K562 (cell line): ENCODE data around the gene CFAP251. TPM values are rescaled to one million over a fixed set of nuclear protein-coding genes. Genes with fewer than 3 reads are reported as not detected.

ENCODE experiments used
- ATAC-seq: fragments of 200-7000 bp; cut with Tn5 transposase; 3 replicates; pipeline ENCODE4 v1.9.1; 2020; ENCODE audit warnings: moderate library complexity
- BruUV-seq: library from RNA; stranded (reverse); fragments of 400-500 nt; replicated peaks from 2 replicates; lab custom pipeline; 2021; lab: Mats Ljungman, UMichigan
- CTCF ChIA-PET: fragments of 300-600 bp; formaldehyde crosslinking; extraction: SDS; loops from one replicate; lab custom pipeline; 2021; ENCODE audit warnings: low intra/inter-chr PET ratio; lab: Yijun Ruan, JAX
- POLR2A ChIA-PET: fragments of 300-600, 350-650 bp; sonication (Branson Sonifier 250); formaldehyde crosslinking; extraction: SDS; loops from one replicate; lab custom pipeline; 2021; ENCODE audit warnings: antibody characterized with exemption, inconsistent platforms; lab: Yijun Ruan, JAX
- DNase-seq, 4 experiments: peaks; one replicate each; pipeline versions ENCODE4 v3.0.0 to v3.0.0-alpha.2; 2011 to 2018; ENCODE audit warnings: low spot score in 3 of 4, mixed read lengths in 3 of 4; ENCODE audit errors: extremely low read depth in 1 of 4
- FAIRE-seq: peaks from 2 replicates; lab custom pipeline; 2011; peaks lifted over from hg19 to GRCh38; lab: Jason Lieb, UNC
- H2AFZ ChIP-seq: 2 replicates; pipeline ENCODE4 v1.6.0; 2011; ENCODE audit warnings: low read depth, low read length, control low read depth, inconsistent platforms
- H3K27ac ChIP-seq: fragments of 200-600 bp; 3 replicates; pipeline ENCODE4 v1.8.0; 2011; ENCODE audit warnings: low read depth, mild to moderate bottlenecking, control low read depth, inconsistent platforms, low read length, moderate library complexity, mixed read lengths; ENCODE audit errors: extremely low read depth
- H3K27me3 ChIP-seq, 2 experiments: fragments of 300-600 bp in 1 of 2; 2 replicates in 1 of 2; 3 replicates in 1 of 2; pipeline versions ENCODE4 v1.6.0 to v1.8.0; 2011; ENCODE audit warnings: inconsistent platforms in 2 of 2, low read length in 2 of 2, mild to moderate bottlenecking in 1 of 2, mixed read lengths in 1 of 2, moderate library complexity in 1 of 2; ENCODE audit not compliant: control insufficient read depth in 2 of 2, insufficient read depth in 2 of 2
- H3K36me3 ChIP-seq: fragments of 300-600 bp; 3 replicates; pipeline ENCODE4 v1.8.0; 2011; ENCODE audit warnings: mild to moderate bottlenecking, low read length, inconsistent platforms; ENCODE audit not compliant: control insufficient read depth, insufficient read depth
- H3K4me1 ChIP-seq, 2 experiments: fragments of 200-600 bp in 1 of 2; replicated peaks in 1 of 2; 2 replicates in 1 of 2; 3 replicates in 1 of 2; pipeline versions ENCODE4 v1.5.1 to v1.8.0; 2011; ENCODE audit warnings: inconsistent platforms in 2 of 2, low read length in 2 of 2, mild to moderate bottlenecking in 1 of 2, mixed read lengths in 1 of 2, moderate library complexity in 1 of 2; ENCODE audit not compliant: control insufficient read depth in 2 of 2, insufficient read depth in 2 of 2
- H3K4me2 ChIP-seq: 2 replicates; pipeline ENCODE4 v1.6.1; 2011; ENCODE audit warnings: low read length, control low read depth, inconsistent platforms, mixed read lengths; ENCODE audit not compliant: insufficient read depth
- H3K4me3 ChIP-seq: fragments of 200-600 bp; sonication (generic), shearing (Covaris generic); 2 replicates; pipeline ENCODE4 v1.5.1; 2016; ENCODE audit warnings: control low read depth, inconsistent platforms
- H3K79me2 ChIP-seq: fragments of 200-600 bp; 3 replicates; pipeline ENCODE4 v1.8.0; 2011; ENCODE audit warnings: low read length, inconsistent platforms; ENCODE audit not compliant: control insufficient read depth, insufficient read depth
- H3K9ac ChIP-seq, 2 experiments: 2 replicates each; pipeline versions ENCODE4 v1.6.0 to v1.6.1; 2011; ENCODE audit warnings: low read depth in 2 of 2, low read length in 2 of 2, control low read depth in 1 of 2, inconsistent platforms in 1 of 2, mild to moderate bottlenecking in 1 of 2, mixed read lengths in 1 of 2; ENCODE audit not compliant: insufficient read depth in 1 of 2
- H3K9me1 ChIP-seq: one replicate; pipeline ENCODE4 v1.6.0; 2011; ENCODE audit warnings: inconsistent platforms, mild to moderate bottlenecking, low read length, moderate library complexity; ENCODE audit not compliant: control insufficient read depth, insufficient read depth
- H3K9me3 ChIP-seq: replicated peaks from 2 replicates; pipeline ENCODE4 v1.5.1; 2011; ENCODE audit warnings: low read depth, low read length, inconsistent platforms; ENCODE audit not compliant: control insufficient read depth, insufficient read depth
- H4K20me1 ChIP-seq: replicated peaks from 2 replicates; pipeline ENCODE4 v1.6.1; 2011; ENCODE audit warnings: low read length, inconsistent platforms, mixed read lengths; ENCODE audit not compliant: control insufficient read depth, insufficient read depth
- CHD4 ChIP-seq: fragments of 200-600 bp; sonication (generic); IDR thresholded peaks from 3 replicates; pipeline ENCODE4 v1.6.1; 2012; ENCODE audit warnings: low read depth, mild to moderate bottlenecking, mixed read lengths, low read length, inconsistent platforms; ENCODE audit not compliant: insufficient read depth, insufficient replicate concordance, poor library complexity, severe bottlenecking
- CXXC5 ChIP-seq: fragments of 250-450 bp; sonication (Bioruptor Pico); IDR thresholded peaks from 2 replicates; pipeline ENCODE4 v1.8.0; 2022; ENCODE audit warnings: inconsistent platforms, mild to moderate bottlenecking, moderate library complexity
- MEIS2 ChIP-seq: fragments of 450-650 bp; IDR thresholded peaks from 2 replicates; pipeline ENCODE4 v1.6.1; 2014; ENCODE audit warnings: mild to moderate bottlenecking; ENCODE audit not compliant: partially characterized antibody
- NCOR1 ChIP-seq: fragments of 450-650 bp; IDR thresholded peaks from 2 replicates; pipeline ENCODE4 v1.6.1; 2016; ENCODE audit warnings: mild to moderate bottlenecking, moderate library complexity
- NFE2L1 ChIP-seq: fragments of 450-650 bp; IDR thresholded peaks from 2 replicates; pipeline ENCODE4 v1.6.1; 2016; ENCODE audit warnings: missing genetic modification characterization, low read depth, mild to moderate bottlenecking, missing compliant biosample characterization, moderate library complexity, borderline replicate concordance
- NFIC ChIP-seq: fragments of 450-650 bp; IDR thresholded peaks from 2 replicates; pipeline ENCODE4 v1.6.1; 2017; ENCODE audit warnings: mild to moderate bottlenecking, inconsistent platforms
- TFAM ChIP-seq: fragments of 250-450 bp; sonication (Bioruptor Pico); conservative IDR thresholded peaks from 2 replicates; pipeline ENCODE4 v1.5.0; 2021; ENCODE audit warnings: mild to moderate bottlenecking, moderate library complexity
- TFAP4 ChIP-seq: sonication (generic); formaldehyde crosslinking; IDR thresholded peaks from 2 replicates; pipeline ENCODE4 v1.8.0; 2022; ENCODE audit warnings: missing genetic modification reagents, mild to moderate bottlenecking, moderate library complexity, borderline replicate concordance
- ZBTB9 ChIP-seq: fragments of 450-650 bp; formaldehyde crosslinking; IDR thresholded peaks from 2 replicates; pipeline ENCODE4 v1.4.0; 2020; ENCODE audit warnings: mild to moderate bottlenecking, moderate library complexity
- ZNF174 ChIP-seq: fragments of 250-450 bp; sonication (Bioruptor Pico); IDR thresholded peaks from 2 replicates; pipeline ENCODE4 v1.4.0; 2020; ENCODE audit warnings: mild to moderate bottlenecking
- ZNF316 ChIP-seq: fragments of 450-650 bp; IDR thresholded peaks from 2 replicates; pipeline ENCODE4 v1.6.1; 2016
- ZNF79 ChIP-seq: fragments of 250-450 bp; sonication (Bioruptor Pico); IDR thresholded peaks from 2 replicates; pipeline ENCODE4 v1.4.0; 2020; ENCODE audit warnings: low read depth, mild to moderate bottlenecking, moderate library complexity
- WGBS: fragments of 100-300 bp; shearing (Covaris generic); methylation state at CpG from one replicate; pipeline ENCODE4 v1.1.6; 2016; ENCODE audit warnings: low coverage, mixed read lengths; ENCODE audit not compliant: insufficient coverage; ENCODE audit errors: missing lambda C conversion rate; 5-methylcytosine and 5-hydroxymethylcytosine counted together
- in situ Hi-C: fragments of 300-500 bp; cut with MboI; formaldehyde crosslinking; loops from 4 replicates; pipeline ENCODE4 v1.15.0; 2018; ENCODE audit warnings: inconsistent platforms, mixed read lengths
- intact Hi-C: fragments of 100-400 bp; cut with micrococcal nuclease; formaldehyde crosslinking; loops from 2 replicates; pipeline ENCODE4 v1.14.2; 2022
- polyA plus RNA-seq, 8 experiments: library from polyadenylated mRNA; depleted of rRNA in 4 of 8; stranded (reverse) in 5 of 8; unstranded in 3 of 8; fragments of >200 nt; fragmentation: Nextera tagmentation in 2 of 8; fragmentation: Illumina TruSeq in 1 of 8; extraction: Ambion mirVana in 2 of 8; extraction: Trizol in 1 of 8; gene quantifications; 2 replicates each; pipeline versions ENCODE4 v1.2.1 to v1.2.3, GENCODE V29; 2011 to 2014; ENCODE audit warnings: inconsistent platforms in 1 of 8, missing spikeins in 1 of 8
- total RNA-seq, 7 experiments: library from RNA; depleted of rRNA in 6 of 7; stranded (reverse); fragments of >200 nt in 6 of 7; fragmentation: Illumina TruSeq in 2 of 7; extraction: Trizol in 2 of 7; gene quantifications; 2 replicates each; pipeline versions ENCODE4 v1.2.1 to v1.2.3, GENCODE V29; 2011 to 2021; ENCODE audit warnings: low replicate concordance in 1 of 7

CFAP251 gene
- total and polyA plus RNA-seq, 9 of the 15 experiments (the other 6 are each of a cell fraction or from before 2014, with no cell fraction given): 16.6 to 31.0 (median 19.1) TPM

GRCh38 chr12:121872546-121873215 lies 45.7 kb upstream of the CFAP251 start:
- Histone ChIP-seq H3K9ac (no peak overlapping the region), H3K27me3 (no peaks in the 10 kb centered on the region), H3K9me3 (no peaks in the 10 kb centered on the region), H3K9me1 (no peaks in the 10 kb centered on the region), H3K36me3 (no peaks in the 10 kb centered on the region), H3K4me3 (no peak overlapping the region), H3K4me1 (peaks cover 5 to 11% of the 10 kb centered on the region in 2 experiments), H3K79me2 (no peaks in the 10 kb centered on the region), H3K4me2 (no peak overlapping the region), H4K20me1 (no peaks in the 10 kb centered on the region), H2AFZ (peak overlapping the region; percentile 52), H3K27ac (no peak overlapping the region)
- FAIRE-seq (peak; percentile 15), ATAC-seq (peak; percentile 31; the same call in 2 of the 3 replicates), DNase-seq (peak in 1 of 4 experiments; percentile 27)
- no TSS peak for BruUV-seq
- 37% methylated on average over 5 of the region's 5 CpGs for WGBS
- intact Hi-C loops: no loop called here
- POLR2A ChIA-PET: no interaction called here
- CTCF ChIA-PET: no interaction called here
- peak; percentile 69 for TF ChIP-seq NFIC
- 0 out of 2 replicates have a peak, but pooled peaks have one; percentile 15 for TF ChIP-seq TFAP4 (CRISPR knock-in tag)
- no peak for TF ChIP-seq ZNF174 (CRISPR knock-in tag)
- in situ Hi-C loops: no loop called here

GRCh38 chr12:121873216-121873569 lies 45.2 kb upstream of the CFAP251 start:
- TF ChIP-seq ZNF316 (no peak), MEIS2 (no peak), CHD4 (no peak), NCOR1 (no peak), NFE2L1 (tag) (no peak), ZNF79 (CRISPR knock-in tag) (no peak), TFAM (CRISPR knock-in tag) (no peak), ZBTB9 (CRISPR knock-in tag) (no peak), CXXC5 (CRISPR knock-in tag) (no peak)
- ATAC-seq (no peak), FAIRE-seq (no peak), DNase-seq (peak in 1 of 4 experiments; percentile 4)
- peaks cover 5 to 11% of the 10 kb centered on the region in 2 experiments for H3K4me1 ChIP-seq
- no peaks in the 10 kb centered on the region for H3K36me3 ChIP-seq
- H2AFZ ChIP-seq: no peak overlapping the region
- H3K9me3 ChIP-seq: no peaks in the 10 kb centered on the region
- no peak overlapping the region for H3K4me2 ChIP-seq
- intact Hi-C loops: no loop called here
- H3K4me3 ChIP-seq: no peak overlapping the region
- in situ Hi-C loops: no loop called here
- no TSS peak for BruUV-seq
- no peak overlapping the region for H3K27ac ChIP-seq
- ChIA-PET POLR2A (interaction anchor here (0.8 kb wide), 1 partner anchor 12 kb away, joined by 3 read pairs; no protein-coding TSS in a partner anchor), CTCF (no interaction called here)
- 82% methylated on average over 5 of the region's 6 CpGs for WGBS
- H3K79me2 ChIP-seq: no peaks in the 10 kb centered on the region
- no peaks in the 10 kb centered on the region for H3K9me1 ChIP-seq
- no peaks in the 10 kb centered on the region for H4K20me1 ChIP-seq
- H3K27me3 ChIP-seq: no peaks in the 10 kb centered on the region
- peak overlapping the region in 1 of 2 experiments; percentile 55; a peak in 1 of 4 replicates for H3K9ac ChIP-seq
